ENCODE results near the gene ACSL6. TPM values are rescaled to one million over a fixed set of nuclear protein-coding genes. Genes with fewer than 3 reads are reported as not detected.

The ACSL6 gene
- total and polyA plus RNA-seq, 2 donors (not counting 1 experiment from before 2014, with no cell fraction given), result 0.03 to 0.62 TPM

DNA sequence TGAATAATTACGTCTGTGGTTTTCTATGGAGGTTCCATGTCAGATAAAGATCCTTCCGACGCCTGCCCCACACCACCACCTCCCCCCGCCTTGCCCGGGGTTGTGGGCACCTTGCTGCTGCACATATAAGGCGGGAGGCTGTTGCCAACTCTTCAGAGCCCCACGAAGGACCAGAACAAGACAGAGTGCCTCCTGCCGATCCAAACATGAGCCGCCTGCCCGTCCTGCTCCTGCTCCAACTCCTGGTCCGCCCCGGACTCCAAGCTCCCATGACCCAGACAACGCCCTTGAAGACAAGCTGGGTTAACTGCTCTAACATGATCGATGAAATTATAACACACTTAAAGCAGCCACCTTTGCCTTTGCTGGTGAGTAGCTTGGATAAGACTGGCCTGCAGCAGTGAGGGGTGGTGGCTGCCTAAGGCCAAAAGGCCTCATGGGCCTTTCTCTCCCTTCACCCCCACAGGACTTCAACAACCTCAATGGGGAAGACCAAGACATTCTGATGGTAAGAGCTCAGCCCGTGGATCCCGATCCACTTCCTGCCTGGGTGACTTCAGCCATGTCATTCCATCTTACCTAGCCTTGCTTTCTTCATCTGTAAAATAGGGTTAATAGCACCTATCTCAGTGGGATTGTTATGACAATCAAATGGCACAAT is 49.2 kb upstream of the ACSL6 start, which contains the start of gene IL3:
IL3 (plus strand) TSS at position 155 of the 661 bp plus-strand sequence; CDS start at position 207, 52 bp downstream.
- Histone ChIP-seq H3K36me3 (replicated peaks in 1 of 2; ENCODE audit: control extremely low read depth in 1 of 2, control insufficient read depth in 1 of 2, extremely low read depth in 1 of 2, insufficient read depth in 2 of 2, low read length in 1 of 2) (no peaks in the 10 kb centered on the region), H2AFZ (ENCODE audit: insufficient read depth, low read depth, low read length, poor library complexity, severe bottlenecking) (no peak within 1 kb of the TSS), H3K4me3 (ENCODE audit: control extremely low read depth in 1 of 5, extremely low read depth in 1 of 5, insufficient read depth in 1 of 5, low read depth in 2 of 5, low read length in 4 of 5) (no peak within 1 kb of the TSS), H3K4me1 (ENCODE audit: control insufficient read depth in 2 of 2, insufficient read depth in 2 of 2, low read length in 2 of 2) (peaks cover 0 to 7% of the 10 kb centered on the region in 2 donors), H3K9me3 (ENCODE audit: control extremely low read depth in 1 of 3, control insufficient read depth in 2 of 3, insufficient read depth in 1 of 3, low read length in 2 of 3) (no peaks in the 10 kb centered on the region), H3K9ac (ENCODE audit: low read length) (no peak within 1 kb of the TSS), H3K27me3 (replicated peaks in 1 of 4; ENCODE audit: control extremely low read depth in 1 of 4, control insufficient read depth in 3 of 4, insufficient read depth in 4 of 4, low read length in 3 of 4) (no peaks in the 10 kb centered on the region), H3K27ac (ENCODE audit: low read length in 2 of 2) (no peak within 1 kb of the TSS), H3K79me2 (ENCODE audit: control insufficient read depth, insufficient read depth, low read length) (no peaks in the 10 kb centered on the region), H3K4me2 (replicated peaks; ENCODE audit: low read depth, low read length, poor library complexity, severe bottlenecking) (no peak within 1 kb of the TSS), H4K20me1 (ENCODE audit: control insufficient read depth, insufficient read depth, low read length, poor library complexity, severe bottlenecking) (no peaks in the 10 kb centered on the region)
- DNase-seq, result no peak
- ATAC-seq (ENCODE audit: low read depth), result no peak
- H3K9me3 Mint-ChIP-seq (ENCODE audit: insufficient read depth), result no peaks in the 10 kb centered on the region
- no peak for TF ChIP-seq EZH2 (IDR thresholded peaks at IDR 0.05; ENCODE audit: borderline replicate concordance, insufficient read depth, low read depth, low read length, poor library complexity, severe bottlenecking)
- TF ChIP-seq, protein P1, sequence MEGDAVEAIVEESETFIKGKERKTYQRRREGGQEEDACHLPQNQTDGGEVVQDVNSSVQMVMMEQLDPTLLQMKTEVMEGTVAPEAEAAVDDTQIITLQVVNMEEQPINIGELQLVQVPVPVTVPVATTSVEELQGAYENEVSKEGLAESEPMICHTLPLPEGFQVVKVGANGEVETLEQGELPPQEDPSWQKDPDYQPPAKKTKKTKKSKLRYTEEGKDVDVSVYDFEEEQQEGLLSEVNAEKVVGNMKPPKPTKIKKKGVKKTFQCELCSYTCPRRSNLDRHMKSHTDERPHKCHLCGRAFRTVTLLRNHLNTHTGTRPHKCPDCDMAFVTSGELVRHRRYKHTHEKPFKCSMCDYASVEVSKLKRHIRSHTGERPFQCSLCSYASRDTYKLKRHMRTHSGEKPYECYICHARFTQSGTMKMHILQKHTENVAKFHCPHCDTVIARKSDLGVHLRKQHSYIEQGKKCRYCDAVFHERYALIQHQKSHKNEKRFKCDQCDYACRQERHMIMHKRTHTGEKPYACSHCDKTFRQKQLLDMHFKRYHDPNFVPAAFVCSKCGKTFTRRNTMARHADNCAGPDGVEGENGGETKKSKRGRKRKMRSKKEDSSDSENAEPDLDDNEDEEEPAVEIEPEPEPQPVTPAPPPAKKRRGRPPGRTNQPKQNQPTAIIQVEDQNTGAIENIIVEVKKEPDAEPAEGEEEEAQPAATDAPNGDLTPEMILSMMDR (IDR thresholded peaks at IDR 0.05), result no peak
- WGBS (ENCODE audit: insufficient coverage), result 86% methylated on average over 14 of the region's 16 CpGs
- H3K27ac Mint-ChIP-seq, result no peak within 1 kb of the TSS
- H3K27me3 Mint-ChIP-seq, result peaks cover 3% of the 10 kb centered on the region
- intact Hi-C loops (cut with micrococcal nuclease), result loop anchor here (5.0 kb wide), 1 partner anchor 638 kb away; no protein-coding TSS in a partner anchor
- H3K4me3 Mint-ChIP-seq, result no peak within 1 kb of the TSS
- ChIA-PET CTCF (interaction anchor here (0.7 to 4.7 kb wide), 4 partner anchors 13 to 471 kb away, joined by 3 to 70 read pairs (median 4); no protein-coding TSS in a partner anchor), POLR2A (no interaction called here)
- H3K4me1 Mint-ChIP-seq, result peaks cover 3% of the 10 kb centered on the region
